OCI-LY3 (cell line): ENCODE measurements around the gene P2RY10.
A peak's percentile ranks its signal among the peaks of the same experiment; 100 is the strongest.

Source experiments
- H2AFZ ChIP-seq: fragments of 200-600, 300-600 bp; shearing (Covaris generic); 2 replicates; pipeline ENCODE4 v1.6.0; 2014; ENCODE audit warnings: antibody characterized with exemption, low read depth, low read length
- H3K27ac ChIP-seq: fragments of 200-600, 300-600 bp; sonication (generic); 2 replicates; pipeline ENCODE4 v1.5.1; 2014; ENCODE audit warnings: mild to moderate bottlenecking, low read length, moderate library complexity, mixed read lengths
- H3K27me3 ChIP-seq: fragments of 200-600, 300-600 bp; sonication (generic); 2 replicates; pipeline ENCODE4 v1.6.1; 2014; ENCODE audit warnings: low read depth, low read length, mixed read lengths
- H3K36me3 ChIP-seq: fragments of 200-600, 300-600 bp; sonication (generic); replicated peaks from 2 replicates; pipeline ENCODE3; 2014; ENCODE audit warnings: low read depth, low read length, mixed read lengths
- H3K4me1 ChIP-seq: fragments of 300-600, 200-600 bp; sonication (generic); 2 replicates; pipeline ENCODE4 v1.6.1; 2014; ENCODE audit warnings: low read length, mixed read lengths
- H3K4me2 ChIP-seq: fragments of 200-600, 300-600 bp; sonication (generic); 2 replicates; pipeline ENCODE4 v1.6.1; 2014; ENCODE audit warnings: low read length, mixed read lengths
- H3K4me3 ChIP-seq: fragments of 300-600, 200-600 bp; sonication (generic); 2 replicates; pipeline ENCODE4 v1.5.1; 2014; ENCODE audit warnings: antibody characterized with exemption, mild to moderate bottlenecking, low read length, moderate library complexity
- H3K79me2 ChIP-seq: fragments of 300-600, 200-600 bp; shearing (Covaris generic); 2 replicates; pipeline ENCODE4 v1.6.1; 2014; ENCODE audit warnings: mild to moderate bottlenecking, low read length, mixed read lengths
- H3K9ac ChIP-seq: fragments of 300-600, 200-600 bp; shearing (Covaris generic); 2 replicates; pipeline ENCODE4 v1.6.0; 2014; ENCODE audit warnings: mild to moderate bottlenecking, low read length, moderate library complexity
- H3K9me3 ChIP-seq: fragments of 200-600, 300-600 bp; shearing (Covaris generic); 2 replicates; pipeline ENCODE4 v1.6.1; 2014; ENCODE audit warnings: low read length, mixed read lengths; ENCODE audit not compliant: insufficient read depth
- H4K20me1 ChIP-seq: fragments of 200-600, 300-600 bp; sonication (generic); 2 replicates; pipeline ENCODE4 v1.6.1; 2016; ENCODE audit warnings: low read length, mixed read lengths; ENCODE audit not compliant: insufficient read depth
- CTCF ChIP-seq: fragments of 200-600, 300-600 bp; sonication (generic); IDR thresholded peaks from 2 replicates; pipeline ENCODE4 v1.5.1; 2014; ENCODE audit warnings: antibody characterized with exemption, low read length, low read depth
- EZH2phosphoT487 ChIP-seq: fragments of 200-600 bp; shearing (Covaris generic); IDR thresholded peaks from 2 replicates; pipeline ENCODE4 v1.6.1; 2018; ENCODE audit warnings: antibody characterized with exemption, mixed run types, low read depth

P2RY10 gene

GRCh38 chrX:78950009-78950835, 5.0 kb downstream of the P2RY10 start:
- Histone ChIP-seq H3K27ac (peak overlapping the region; percentile 12; the same call in 1 of the 2 replicates), H3K4me1 (peaks cover 50% of the 10 kb centered on the region), H3K36me3 (peaks cover 53% of the 10 kb centered on the region), H3K9me3 (no peaks in the 10 kb centered on the region), H4K20me1 (peaks cover 26% of the 10 kb centered on the region; the same call in 1 of the 2 replicates), H3K27me3 (no peaks in the 10 kb centered on the region), H3K79me2 (peaks cover 91% of the 10 kb centered on the region), H3K4me3 (peak overlapping the region; percentile 86), H3K4me2 (peak overlapping the region; percentile 97), H2AFZ (no peak overlapping the region), H3K9ac (peak overlapping the region; percentile 33)
- TF ChIP-seq EZH2phosphoT487 (no peak), CTCF (no peak)

DNA sequence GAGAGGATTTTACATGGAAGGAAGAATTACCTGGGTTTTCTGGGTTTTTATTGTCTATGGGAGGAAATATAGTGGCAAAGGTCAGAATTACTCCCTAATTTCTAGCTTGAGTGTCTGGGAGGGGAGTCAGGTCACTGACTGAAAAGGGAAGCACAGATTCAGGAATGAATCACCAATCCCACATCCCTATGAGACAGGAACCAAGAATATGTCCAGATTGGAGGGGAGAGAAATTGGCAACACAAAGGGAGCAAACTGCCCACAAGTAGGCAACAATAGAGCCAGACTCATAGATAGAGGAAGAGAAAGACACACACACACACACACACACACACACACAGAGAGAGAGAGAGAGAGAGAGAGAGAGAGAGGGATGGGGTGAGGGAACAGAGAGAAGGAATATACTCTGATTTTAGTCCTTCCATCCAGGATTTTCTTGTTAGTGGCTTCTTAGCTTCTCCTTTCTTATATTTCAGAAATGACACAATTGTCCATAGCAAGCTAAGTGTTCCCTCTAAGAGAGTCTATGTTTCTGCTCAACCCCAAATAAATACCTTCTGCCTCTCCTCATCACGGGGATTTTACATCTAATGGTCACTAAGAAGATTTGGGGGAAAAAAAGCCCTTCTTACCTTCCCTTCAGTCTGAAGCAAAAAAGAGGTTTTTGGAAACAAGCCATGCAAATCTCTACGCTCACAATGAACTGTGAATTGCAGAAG, 12.0 kb downstream of the P2RY10 start:
- Histone ChIP-seq H3K9me3 (no peaks in the 10 kb centered on the region; the same call in 1 of the 2 replicates), H3K4me2 (peak overlapping the region; percentile 70), H3K9ac (peak overlapping the region; percentile 6), H3K36me3 (peaks cover 74% of the 10 kb centered on the region), H4K20me1 (peaks cover 15% of the 10 kb centered on the region; the same call in 1 of the 2 replicates), H3K4me3 (peak overlapping the region; percentile 38), H3K27ac (peak overlapping the region; percentile 83), H3K79me2 (peaks cover 72% of the 10 kb centered on the region), H3K4me1 (peaks cover 38% of the 10 kb centered on the region), H2AFZ (no peak overlapping the region), H3K27me3 (no peaks in the 10 kb centered on the region)
- TF ChIP-seq CTCF (no peak), EZH2phosphoT487 (no peak)

DNA sequence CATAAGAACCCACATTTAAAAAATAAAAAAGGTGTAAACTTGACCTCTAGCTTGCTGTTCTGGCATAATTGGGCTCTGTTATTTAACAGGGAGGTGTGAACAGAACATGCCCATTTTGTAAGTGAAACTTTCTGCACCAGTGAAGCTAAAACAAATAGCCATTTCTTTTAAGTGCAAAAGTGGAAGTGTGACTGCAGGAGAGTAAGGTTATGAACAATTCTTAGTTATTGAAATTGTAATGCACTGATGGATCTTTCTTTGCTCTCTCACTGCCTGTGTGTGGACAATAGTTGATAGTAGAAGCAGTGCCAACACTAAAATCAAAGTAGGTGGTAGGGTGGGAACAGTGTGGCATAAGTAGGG, 12.6 kb downstream of the P2RY10 start:
- Histone ChIP-seq H4K20me1 (peaks cover 15% of the 10 kb centered on the region; the same call in 1 of the 2 replicates), H3K4me1 (peaks cover 38% of the 10 kb centered on the region), H3K79me2 (peaks cover 67% of the 10 kb centered on the region), H3K9ac (peak overlapping the region; percentile 6; the same call in 1 of the 2 replicates), H3K4me2 (peak overlapping the region; percentile 70), H3K27me3 (no peaks in the 10 kb centered on the region), H3K27ac (peak overlapping the region; percentile 83), H2AFZ (no peak overlapping the region), H3K36me3 (peaks cover 73% of the 10 kb centered on the region), H3K9me3 (no peaks in the 10 kb centered on the region; the same call in 1 of the 2 replicates), H3K4me3 (peak overlapping the region; percentile 38)
- no peak for TF ChIP-seq CTCF
- TF ChIP-seq EZH2phosphoT487, result no peak
